Stimulated activated CD4-positive, alpha-beta T cell treated with anti-CD3 and anti-CD28 coated beads, Interleukin-2, amount 100 ng/mL, for 48 hours (primary cell): ENCODE results near the gene LRRN4.
"Not testable (repeated sequence)": the region's sequence is repeated elsewhere in the genome, so short reads cannot be mapped to it uniquely, and the experiment has no call there.

ENCODE experiments used
- DNase-seq, 2 donors: peaks; one replicate each; pipeline ENCODE4 v3.0.0-alpha.2; 2020

The LRRN4 gene

GRCh38 chr20:6058684-6059295 lies 4.9 kb upstream of the LRRN4 start:
- no peak for DNase-seq

- no peak for DNase-seq
Observed at GRCh38 chr20:6057691-6058090, 3.8 kb upstream of the LRRN4 start.

- DNase-seq = no peak
Observed at GRCh38 chr20:6057139-6057538, 3.3 kb upstream of the LRRN4 start.

- DNase-seq = no peak
Observed at GRCh38 chr20:6055981-6056569, 2.2 kb upstream of the LRRN4 start.

DNA sequence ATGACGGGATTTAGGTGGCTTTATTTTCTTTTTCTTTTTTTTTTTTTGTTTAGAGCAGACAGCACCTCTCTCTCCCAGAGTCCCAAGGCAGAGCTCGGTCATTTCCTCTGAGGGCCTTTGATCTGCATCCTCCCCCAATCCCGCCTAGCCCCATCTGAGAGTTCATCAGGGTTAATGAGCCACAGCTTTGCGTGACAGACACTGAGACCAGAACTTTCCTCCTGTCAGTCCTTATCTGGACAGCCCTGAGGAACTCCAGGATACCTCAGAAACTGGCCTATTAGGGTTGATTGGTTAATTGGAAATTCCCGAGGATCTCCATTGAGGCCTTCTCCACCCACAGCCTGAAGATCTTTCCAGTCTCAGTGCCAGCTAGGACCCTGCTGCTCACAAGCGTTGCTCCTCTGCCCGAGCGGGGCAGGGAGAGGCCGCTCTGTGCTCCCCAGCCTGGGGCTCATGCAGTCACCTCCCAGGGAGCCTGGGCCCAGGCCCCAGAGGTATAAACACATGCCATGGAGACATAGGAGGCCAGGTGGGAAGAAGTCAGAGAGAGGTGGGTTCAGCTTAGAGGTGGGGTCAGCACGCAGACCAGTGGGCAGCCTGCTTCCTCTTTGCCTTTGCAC lies 1.4 kb upstream of the LRRN4 start:
- no peak for DNase-seq

- not testable (repeated sequence) for DNase-seq
Observed at GRCh38 chr20:6054689-6055051, 810 bp upstream of the LRRN4 start.

- no peak for DNase-seq
Observed at GRCh38 chr20:6053064-6053775, 640 bp downstream of the LRRN4 start.

DNA sequence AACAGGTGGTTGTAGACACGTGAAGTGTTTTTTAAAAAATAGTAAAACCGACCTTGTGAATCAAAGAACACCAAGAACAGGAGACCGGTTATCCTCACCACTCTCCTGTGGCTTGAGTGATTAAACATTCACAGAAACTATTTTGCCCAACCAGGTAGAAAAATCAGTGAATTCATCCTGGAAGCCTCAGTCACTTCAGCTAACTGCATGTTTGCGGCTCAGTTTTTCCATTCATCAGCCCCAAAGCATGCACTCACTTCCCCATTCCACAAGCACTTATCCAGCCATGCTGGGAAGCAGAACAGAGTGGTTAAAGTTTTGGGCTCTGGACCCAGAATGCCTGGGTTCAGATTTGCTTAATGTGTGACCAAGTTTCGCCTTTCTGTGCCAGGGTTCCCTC lies 2.4 kb downstream of the LRRN4 start:
- DNase-seq = no peak

DNA sequence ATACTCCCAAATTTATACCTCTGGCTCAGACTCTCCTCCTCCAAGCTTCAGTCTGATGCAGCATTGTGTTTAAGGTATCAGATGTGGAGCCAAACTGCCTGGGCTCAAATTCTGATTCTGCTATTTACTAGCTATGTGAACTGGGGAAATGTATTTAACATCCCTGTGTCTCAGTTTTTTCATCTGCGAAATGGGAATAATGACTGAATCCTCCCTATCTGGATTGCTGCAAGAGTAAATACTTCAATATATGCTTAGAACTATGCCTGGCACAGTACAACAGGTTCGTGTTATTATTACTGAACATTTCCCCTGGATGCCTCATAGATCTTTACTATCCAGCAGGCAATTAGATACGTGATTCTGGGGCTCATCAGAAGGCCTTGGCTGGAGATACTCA lies 5.5 kb downstream of the LRRN4 start:
- no peak for DNase-seq

DNA sequence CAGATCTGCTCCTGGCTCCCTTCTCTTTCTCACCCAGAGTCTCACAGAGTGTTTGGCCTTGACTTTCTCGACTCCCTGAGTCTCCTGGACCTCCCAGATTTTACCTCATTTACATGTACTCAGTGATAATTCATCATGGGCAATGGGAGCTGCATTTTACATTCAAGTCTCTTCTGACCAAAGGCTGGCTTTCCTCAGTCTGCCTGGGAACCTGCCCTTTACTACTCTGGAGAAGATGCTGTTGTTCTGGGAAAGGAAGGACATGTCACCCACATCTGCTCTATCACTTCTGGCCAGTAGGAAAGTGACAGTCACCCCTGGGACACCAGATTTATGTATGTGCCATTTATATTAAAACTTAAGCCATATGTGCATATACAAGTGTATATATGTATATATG lies 7.4 kb downstream of the LRRN4 start:
- no peak for DNase-seq

DNA sequence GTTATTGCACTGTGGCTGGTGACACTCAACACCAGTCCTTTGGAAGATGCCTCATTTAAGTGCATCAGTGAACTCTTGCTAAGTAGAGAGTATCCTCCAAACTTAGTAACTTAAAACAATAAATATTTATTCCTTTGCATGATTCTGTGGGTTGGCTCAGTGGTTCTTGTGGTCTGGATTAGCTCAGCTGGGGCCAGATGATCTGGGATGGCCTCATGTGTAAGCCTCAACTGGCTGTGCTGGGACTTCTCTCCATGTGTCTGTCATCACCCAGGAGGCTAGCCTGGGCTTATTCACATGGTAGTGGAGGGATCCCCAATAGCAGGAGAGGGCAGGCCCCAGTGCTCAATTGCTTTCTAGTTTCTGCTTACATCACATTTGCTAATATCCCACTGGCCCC lies 8.3 kb downstream of the LRRN4 start:
- DNase-seq = no peak

- no peak for DNase-seq
Observed at GRCh38 chr20:6044115-6044514, 9.7 kb downstream of the LRRN4 start.

GRCh38 chr20:6041808-6042265 lies 12.0 kb downstream of the LRRN4 start:
- DNase-seq = no peak

- DNase-seq = no peak
Observed at GRCh38 chr20:6040958-6041807, 12.7 kb downstream of the LRRN4 start.

DNA sequence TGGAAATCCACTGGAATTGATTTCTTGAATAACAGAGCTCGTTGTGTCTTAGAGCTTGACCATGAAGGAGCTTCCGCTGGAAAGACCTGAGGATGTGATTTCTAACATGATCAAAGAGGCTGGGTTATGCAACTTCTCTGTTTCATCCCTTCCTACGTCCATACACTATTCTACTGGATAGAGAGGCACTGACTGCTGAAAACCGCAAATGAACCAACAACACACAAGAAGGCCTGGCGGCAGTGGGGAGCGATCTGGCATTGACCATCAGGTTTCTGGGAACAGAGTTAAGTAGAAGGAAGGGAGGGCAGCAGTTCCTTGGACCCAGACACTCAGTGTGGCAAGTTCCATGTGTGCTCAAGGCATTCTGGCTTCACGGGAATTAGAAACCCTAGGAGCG lies 13.3 kb downstream of the LRRN4 start:
- DNase-seq = no peak

DNA sequence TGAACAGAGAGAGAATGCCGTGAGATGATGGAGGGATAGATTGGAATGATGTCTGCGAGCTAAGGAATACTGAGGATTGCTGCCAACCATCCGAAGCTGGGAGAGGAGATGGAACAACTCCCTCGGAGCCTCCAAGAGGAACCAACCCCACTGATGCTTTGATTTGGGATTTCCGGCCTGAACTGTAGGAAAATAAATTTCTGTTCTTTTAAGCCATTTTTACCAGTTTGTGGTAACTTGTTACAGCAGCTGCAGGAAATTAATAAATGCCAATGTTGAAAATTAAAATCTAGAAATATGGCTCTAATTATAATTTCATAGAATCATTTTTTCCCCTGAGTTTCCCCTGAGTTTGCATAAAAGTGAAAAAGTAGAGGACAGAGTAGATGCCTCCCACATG lies 14.1 kb downstream of the LRRN4 start:
- DNase-seq = no peak

DNA sequence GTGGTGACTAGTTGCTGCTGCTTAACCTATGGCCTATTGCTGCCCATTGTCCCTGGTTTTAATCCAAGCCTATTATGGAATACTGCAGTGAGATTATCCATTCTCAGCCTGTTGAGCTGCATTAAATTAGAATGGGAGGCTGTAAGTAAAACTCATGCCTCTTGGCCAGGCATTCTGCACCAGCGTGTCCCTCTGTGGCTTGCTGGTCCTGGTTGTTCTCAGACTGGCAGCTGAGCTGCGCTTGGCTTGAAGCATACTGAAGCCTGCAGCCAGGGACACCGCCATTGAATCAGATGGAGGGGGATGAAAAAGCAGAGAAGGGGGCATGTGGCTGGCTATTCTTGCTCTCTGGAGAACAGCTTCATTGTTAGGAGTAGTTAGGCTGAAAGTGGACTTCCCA lies 15.6 kb downstream of the LRRN4 start:
- no peak for DNase-seq

DNA sequence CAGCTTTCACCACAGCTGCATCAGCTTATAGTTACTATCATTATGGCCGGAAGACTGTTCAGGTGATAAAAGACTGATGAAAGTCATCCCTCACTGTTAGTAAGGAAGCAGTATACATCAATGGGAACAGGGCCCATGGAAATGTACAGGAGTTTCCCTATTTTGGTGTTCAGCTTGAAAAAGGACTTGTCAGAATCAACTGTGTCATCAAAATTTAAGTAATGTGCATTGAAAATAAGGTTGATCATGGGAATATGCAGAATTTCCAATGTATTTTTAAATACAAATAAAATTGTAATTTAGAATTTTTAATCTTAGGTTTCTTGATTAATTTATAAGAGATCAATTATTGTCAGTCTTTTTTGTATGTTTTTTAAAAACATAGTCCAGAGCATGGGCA lies 16.8 kb downstream of the LRRN4 start:
- DNase-seq = no peak

DNA sequence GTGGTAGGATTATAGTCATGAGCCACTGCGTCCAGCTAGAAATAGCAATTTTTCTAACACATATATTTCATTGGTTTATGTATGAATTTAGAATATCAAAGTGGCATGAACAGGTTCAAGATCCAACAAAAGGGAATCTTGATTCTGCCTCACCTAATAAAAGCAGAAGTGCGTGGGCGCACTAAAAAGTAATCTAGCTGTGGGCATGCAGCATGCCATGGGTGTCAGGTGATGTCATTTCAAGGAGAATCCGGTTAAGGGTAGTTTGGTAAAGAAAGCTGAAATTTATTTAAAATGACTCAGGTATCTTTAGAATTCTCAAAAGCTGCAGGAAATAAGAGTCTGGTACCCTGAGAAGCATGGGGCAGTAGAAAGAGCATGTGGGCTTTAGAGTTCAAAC lies 17.6 kb downstream of the LRRN4 start:
- no peak for DNase-seq

GRCh38 chr20:6034134-6034969 lies 19.5 kb downstream of the LRRN4 start:
- DNase-seq = no peak

GRCh38 chr20:6032907-6033306 lies 21.0 kb downstream of the LRRN4 start:
- not testable (repeated sequence) for DNase-seq

- DNase-seq = no peak
Observed at GRCh38 chr20:6030453-6031080, 23.3 kb downstream of the LRRN4 start.
